Omental fat pad (tissue), 4 donors: ENCODE results near the gene PKN2. TPM values are rescaled to one million over a fixed set of nuclear protein-coding genes. Genes with fewer than 3 reads are reported as not detected.
A peak's percentile ranks its signal among the peaks of the same experiment; 100 is the strongest.

Experiments
- ATAC-seq: fragments of 150-250 bp; one replicate; pipeline ENCODE4 v1.9.1; 2016; ENCODE audit warnings: mild to moderate bottlenecking, moderate library complexity; ENCODE audit not compliant: low FRiP score
- DNase-seq: peaks from one replicate; pipeline ENCODE4 v3.0.0-alpha.2; 2019; ENCODE audit warnings: low spot score
- total RNA-seq, 4 donors: library from RNA; depleted of rRNA; stranded (reverse); fragments of >200 nt; gene quantifications; one replicate each; pipeline ENCODE4 v1.1.0, GENCODE V29; 2016
- TF ChIP-seq, protein P1 (sequence below), 3 donors: fragments of 450-650 bp; IDR thresholded peaks; one replicate each; pipeline ENCODE4 v1.5.1; 2016 to 2017; ENCODE audit warnings: antibody characterized with exemption in 3 of 3, mild to moderate bottlenecking in 3 of 3, moderate library complexity in 2 of 3

The PKN2 gene
- total RNA-seq = 10 to 100 TPM; 28.8 to 56.6 (median 41.9) TPM

- TF ChIP-seq, protein P1, sequence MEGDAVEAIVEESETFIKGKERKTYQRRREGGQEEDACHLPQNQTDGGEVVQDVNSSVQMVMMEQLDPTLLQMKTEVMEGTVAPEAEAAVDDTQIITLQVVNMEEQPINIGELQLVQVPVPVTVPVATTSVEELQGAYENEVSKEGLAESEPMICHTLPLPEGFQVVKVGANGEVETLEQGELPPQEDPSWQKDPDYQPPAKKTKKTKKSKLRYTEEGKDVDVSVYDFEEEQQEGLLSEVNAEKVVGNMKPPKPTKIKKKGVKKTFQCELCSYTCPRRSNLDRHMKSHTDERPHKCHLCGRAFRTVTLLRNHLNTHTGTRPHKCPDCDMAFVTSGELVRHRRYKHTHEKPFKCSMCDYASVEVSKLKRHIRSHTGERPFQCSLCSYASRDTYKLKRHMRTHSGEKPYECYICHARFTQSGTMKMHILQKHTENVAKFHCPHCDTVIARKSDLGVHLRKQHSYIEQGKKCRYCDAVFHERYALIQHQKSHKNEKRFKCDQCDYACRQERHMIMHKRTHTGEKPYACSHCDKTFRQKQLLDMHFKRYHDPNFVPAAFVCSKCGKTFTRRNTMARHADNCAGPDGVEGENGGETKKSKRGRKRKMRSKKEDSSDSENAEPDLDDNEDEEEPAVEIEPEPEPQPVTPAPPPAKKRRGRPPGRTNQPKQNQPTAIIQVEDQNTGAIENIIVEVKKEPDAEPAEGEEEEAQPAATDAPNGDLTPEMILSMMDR (IDR thresholded peaks at IDR 0.05) = no peak
- DNase-seq = peak; percentile 82
- peak; percentile 99 for ATAC-seq
These were observed at the start of gene PKN2 for GRCh38 chr1:88683541-88684481. Gene PKN2, plus strand, starts transcription at chr1:88684273. Its CDS starts 308 bp downstream, at chr1:88684581.

DNA sequence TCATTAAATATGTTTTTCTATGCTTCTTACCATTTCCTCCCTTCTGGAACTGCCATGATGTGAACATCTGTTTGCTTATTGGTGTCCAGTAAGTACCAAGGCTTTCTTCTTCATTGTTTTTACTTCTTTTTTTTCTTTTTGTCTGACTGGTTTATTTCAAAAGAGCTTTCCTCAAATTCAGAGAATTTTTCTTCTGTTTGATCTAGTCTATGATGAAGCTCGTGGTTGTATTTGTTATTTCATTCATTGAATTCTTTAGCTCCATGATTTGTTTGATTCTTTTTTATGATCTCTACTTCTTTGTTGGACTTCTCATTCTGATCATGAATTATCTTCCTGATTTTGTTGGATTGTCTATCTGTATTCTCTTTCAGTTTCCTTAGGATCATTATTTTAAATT is 49.5 kb upstream of the PKN2 start:
- ATAC-seq (no peak), DNase-seq (no peak)
- TF ChIP-seq, protein P1 (IDR thresholded peaks at IDR 0.05) = no peak

DNA sequence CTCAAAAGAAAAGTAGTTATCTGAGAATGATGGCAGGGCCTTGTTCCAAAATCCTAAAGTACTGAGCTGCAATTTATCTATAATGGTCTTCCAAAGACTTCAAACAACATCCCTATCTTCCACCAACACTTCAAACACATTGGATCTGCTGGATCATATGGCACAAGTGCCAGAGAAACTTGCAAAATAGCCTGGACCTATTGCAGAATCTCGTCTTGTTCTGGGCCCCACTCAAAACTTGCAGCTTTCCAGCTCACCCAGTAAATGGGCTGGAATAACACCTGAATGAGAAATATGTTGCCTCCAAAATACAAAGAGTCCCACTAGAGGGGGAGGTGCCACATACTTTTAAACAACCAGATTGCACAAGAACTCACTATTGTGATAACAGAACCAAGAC is 44.0 kb upstream of the PKN2 start:
- ATAC-seq (no peak), DNase-seq (no peak)
- TF ChIP-seq, protein P1 (IDR thresholded peaks at IDR 0.05) = no peak

DNA sequence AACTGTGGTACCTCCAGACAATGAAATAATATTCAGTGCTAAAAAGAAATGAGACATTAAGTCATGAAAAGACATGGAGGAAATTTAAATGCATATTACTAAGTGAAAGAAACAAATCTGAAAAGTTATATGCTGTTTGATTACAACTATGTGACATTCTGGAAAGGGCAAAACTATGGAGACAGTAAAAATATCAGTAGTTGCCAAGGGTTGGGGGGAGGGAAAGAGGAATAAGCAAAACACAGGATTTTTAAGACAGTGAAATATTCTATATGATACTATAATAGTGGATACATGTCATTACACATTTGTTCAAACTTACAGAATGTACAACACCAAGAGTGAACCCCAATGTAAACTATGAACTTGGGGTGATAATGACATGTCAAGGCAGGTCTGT is 38.2 kb upstream of the PKN2 start:
- ATAC-seq (no peak), DNase-seq (no peak)
- TF ChIP-seq, protein P1 (IDR thresholded peaks at IDR 0.05) = no peak

- no peak for ATAC-seq
- TF ChIP-seq, protein P1 (IDR thresholded peaks at IDR 0.05) = no peak
These were observed 37.4 kb upstream of the PKN2 start for GRCh38 chr1:88646476-88647248.

GRCh38 chr1:88647249-88647645 is 36.8 kb upstream of the PKN2 start:
- TF ChIP-seq, protein P1 (IDR thresholded peaks at IDR 0.05) = no peak
- DNase-seq (no peak), ATAC-seq (no peak)

More at GRCh38 chr1:88646476-88647248, 37.4 kb upstream of the PKN2 start:
- no peak for DNase-seq
